Measurements from ENCODE around the gene DSC3. TPM values are rescaled to one million over a fixed set of nuclear protein-coding genes. Genes with fewer than 3 reads are reported as not detected.
"Not testable (repeated sequence)": the region's sequence is repeated elsewhere in the genome, so short reads cannot be mapped to it uniquely, and the experiment has no call there.

Gene DSC3
- total RNA-seq, 4 donors from 2014 or later: 497 to 826 (median 664) TPM

DNA sequence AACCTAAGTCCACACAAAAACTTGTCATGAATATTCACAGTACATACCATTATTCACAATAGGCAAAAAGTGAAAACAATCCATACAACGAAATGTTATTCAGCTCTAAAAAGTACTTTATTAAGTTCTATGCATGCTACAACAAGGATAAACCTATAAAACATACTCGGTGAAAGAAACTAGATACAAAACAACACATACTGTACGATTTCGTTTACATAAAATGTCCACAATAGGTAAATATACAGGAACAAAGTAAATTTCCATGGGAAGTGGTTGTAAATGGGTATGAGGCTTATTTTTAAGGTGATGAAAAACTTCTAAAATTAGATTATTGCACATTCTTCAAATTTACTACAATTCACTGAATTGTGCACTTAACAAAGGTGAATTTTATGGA lies 8.0 kb downstream of the DSC3 start:
- TF ChIP-seq POLR2AphosphoS5 (IDR thresholded peaks at IDR 0.05) (no peak), EP300 (IDR thresholded peaks at IDR 0.05) (no peak), POLR2A (IDR thresholded peaks at IDR 0.05) (no peak)
- TF ChIP-seq, protein P1, sequence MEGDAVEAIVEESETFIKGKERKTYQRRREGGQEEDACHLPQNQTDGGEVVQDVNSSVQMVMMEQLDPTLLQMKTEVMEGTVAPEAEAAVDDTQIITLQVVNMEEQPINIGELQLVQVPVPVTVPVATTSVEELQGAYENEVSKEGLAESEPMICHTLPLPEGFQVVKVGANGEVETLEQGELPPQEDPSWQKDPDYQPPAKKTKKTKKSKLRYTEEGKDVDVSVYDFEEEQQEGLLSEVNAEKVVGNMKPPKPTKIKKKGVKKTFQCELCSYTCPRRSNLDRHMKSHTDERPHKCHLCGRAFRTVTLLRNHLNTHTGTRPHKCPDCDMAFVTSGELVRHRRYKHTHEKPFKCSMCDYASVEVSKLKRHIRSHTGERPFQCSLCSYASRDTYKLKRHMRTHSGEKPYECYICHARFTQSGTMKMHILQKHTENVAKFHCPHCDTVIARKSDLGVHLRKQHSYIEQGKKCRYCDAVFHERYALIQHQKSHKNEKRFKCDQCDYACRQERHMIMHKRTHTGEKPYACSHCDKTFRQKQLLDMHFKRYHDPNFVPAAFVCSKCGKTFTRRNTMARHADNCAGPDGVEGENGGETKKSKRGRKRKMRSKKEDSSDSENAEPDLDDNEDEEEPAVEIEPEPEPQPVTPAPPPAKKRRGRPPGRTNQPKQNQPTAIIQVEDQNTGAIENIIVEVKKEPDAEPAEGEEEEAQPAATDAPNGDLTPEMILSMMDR (IDR thresholded peaks at IDR 0.05): no peak
- Histone ChIP-seq H3K4me1 (no peaks in the 10 kb centered on the region), H3K4me3 (no peak overlapping the region), H3K27me3 (no peaks in the 10 kb centered on the region), H3K9me3 (no peaks in the 10 kb centered on the region), H3K27ac (no peak overlapping the region), H3K36me3 (no peaks in the 10 kb centered on the region)
- WGBS: 61% methylated on average over 4 of the region's 4 CpGs
- DNase-seq (ENCODE audit: low spot score in 2 of 2): no peak

DNA sequence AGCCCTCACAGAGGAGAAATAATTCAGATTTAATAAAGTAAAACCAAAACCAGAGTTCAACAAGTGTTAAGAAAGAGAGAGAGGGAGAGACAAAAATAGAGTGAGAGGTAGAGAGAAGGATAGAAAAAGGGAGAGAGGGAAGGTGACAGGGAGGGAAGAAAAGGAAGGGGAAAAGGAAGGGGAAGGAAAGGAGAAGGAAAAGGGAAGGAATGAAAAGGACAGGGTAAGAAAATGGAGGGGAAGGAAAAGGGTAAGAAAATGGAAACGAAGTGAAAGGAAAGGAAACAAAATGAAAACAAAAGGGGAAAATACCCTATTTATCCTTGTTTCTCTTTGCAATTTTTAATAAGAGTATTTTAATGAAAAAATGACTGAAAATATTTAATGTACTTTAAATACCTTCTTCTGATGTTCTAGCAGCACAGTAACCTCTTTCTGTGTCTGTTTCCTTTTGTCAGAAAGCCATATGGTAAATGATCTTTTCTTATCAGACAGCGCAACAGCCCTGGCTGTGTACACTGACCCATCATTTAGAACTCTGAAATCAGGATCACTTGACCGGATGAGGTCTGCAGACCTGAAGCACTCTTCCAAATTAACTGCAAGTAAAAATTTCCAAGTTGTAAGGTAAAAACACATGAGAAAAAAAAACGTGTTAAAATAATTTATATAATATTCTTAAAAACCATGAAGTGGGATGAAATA lies 11.8 kb downstream of the DSC3 start:
- WGBS: 59% methylated on average over 4 of the region's 4 CpGs
- no peak for DNase-seq (ENCODE audit: low spot score in 2 of 2)
- no peaks in the 10 kb centered on the region for H3K4me1 ChIP-seq
- no peak overlapping the region for H3K27ac ChIP-seq
- no peaks in the 10 kb centered on the region for H3K9me3 ChIP-seq
- TF ChIP-seq, protein P1 (IDR thresholded peaks at IDR 0.05): no peak
- TF ChIP-seq POLR2AphosphoS5 (IDR thresholded peaks at IDR 0.05): no peak
- no peak for TF ChIP-seq POLR2A (IDR thresholded peaks at IDR 0.05)
- TF ChIP-seq EP300 (IDR thresholded peaks at IDR 0.05): no peak
- no peaks in the 10 kb centered on the region for H3K27me3 ChIP-seq
- peaks cover 8% of the 10 kb centered on the region for H3K36me3 ChIP-seq
- no peak overlapping the region for H3K4me3 ChIP-seq

DNA sequence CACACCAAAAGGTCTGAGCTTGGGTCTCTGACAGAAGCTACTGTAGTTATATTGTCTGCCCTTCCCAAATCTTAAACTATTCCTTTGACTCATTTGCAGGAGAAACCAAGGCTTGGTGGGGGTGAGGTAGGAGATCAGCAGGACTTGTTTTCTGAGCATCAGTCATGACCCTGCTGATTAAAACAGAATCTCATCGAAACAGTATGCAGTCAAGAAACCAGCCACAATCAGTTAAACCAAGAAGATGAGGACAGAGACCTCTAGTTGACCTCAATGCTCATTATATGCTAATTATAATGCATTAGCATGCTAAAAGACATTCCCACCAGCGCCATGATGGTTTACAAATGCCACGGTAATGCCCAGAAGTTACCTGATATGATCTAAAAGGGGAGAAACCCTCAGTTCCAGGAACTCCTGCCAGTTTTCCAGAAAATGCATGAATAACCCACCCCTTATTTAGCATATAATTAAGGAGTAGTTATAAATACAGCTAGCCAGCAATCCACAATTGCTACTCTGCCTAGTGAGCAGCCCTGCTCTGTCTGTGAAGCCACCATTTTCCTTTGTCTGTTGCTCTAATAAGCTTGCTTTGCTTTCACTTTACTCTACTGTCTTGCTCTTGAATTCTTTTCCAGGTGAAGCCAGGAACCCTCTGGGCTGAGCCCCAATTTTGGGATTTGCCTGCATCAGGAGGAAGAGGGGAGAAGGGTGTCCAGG lies 26.7 kb downstream of the DSC3 start:
- Histone ChIP-seq H3K27ac (no peak overlapping the region), H3K4me3 (no peak overlapping the region), H3K36me3 (peaks cover 19% of the 10 kb centered on the region), H3K27me3 (no peaks in the 10 kb centered on the region), H3K9me3 (no peaks in the 10 kb centered on the region), H3K4me1 (no peaks in the 10 kb centered on the region)
- no peak for TF ChIP-seq POLR2AphosphoS5 (IDR thresholded peaks at IDR 0.05)
- TF ChIP-seq POLR2A (IDR thresholded peaks at IDR 0.05): no peak
- WGBS: 83% methylated on average over 3 of the region's 3 CpGs
- DNase-seq (ENCODE audit: low spot score in 2 of 2): no peak

DNA sequence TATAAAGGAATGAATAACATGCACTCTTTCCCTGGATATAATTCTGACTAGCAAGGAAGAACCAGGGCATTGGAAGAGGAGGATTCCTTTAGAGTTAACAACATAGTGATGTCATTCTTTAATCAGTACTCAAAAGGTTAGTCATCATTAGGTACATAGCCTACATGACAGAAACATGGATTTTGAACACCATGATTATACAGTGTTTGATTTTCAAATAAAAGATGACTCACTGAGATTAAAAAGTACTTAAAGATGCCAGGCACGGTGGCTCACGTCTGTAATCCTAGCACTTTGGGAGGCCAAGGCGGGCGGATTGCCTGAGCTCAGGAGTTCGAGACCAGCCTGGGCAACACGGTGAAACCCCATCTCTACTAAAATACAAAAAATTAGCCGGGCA lies 31.1 kb downstream of the DSC3 start:
- not testable (repeated sequence) for H3K9me3 ChIP-seq; H3K27ac ChIP-seq; H3K27me3 ChIP-seq; H3K4me1 ChIP-seq; H3K36me3 ChIP-seq; DNase-seq (ENCODE audit: low spot score in 2 of 2); H3K4me3 ChIP-seq
- WGBS: 85% methylated on average over 7 of the region's 7 CpGs

DNA sequence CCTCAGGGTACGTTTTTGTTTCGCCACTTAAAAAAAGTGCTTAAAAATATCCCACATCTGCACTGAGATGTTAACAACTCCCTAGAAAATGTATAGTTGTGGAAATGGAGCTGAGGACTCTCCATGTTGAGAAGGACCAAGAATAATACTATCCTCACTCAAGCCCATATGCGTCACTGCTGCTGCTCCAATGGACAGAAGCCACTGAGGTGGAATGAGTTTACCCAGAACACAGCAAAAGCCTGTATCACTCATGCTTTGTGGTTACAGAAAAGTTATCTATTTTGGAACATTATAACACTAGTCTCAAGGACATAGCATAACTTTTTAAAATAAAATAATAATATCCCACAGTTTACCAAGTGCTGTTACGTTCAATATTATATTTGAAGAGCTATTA lies 31.9 kb downstream of the DSC3 start:
- no peak for DNase-seq (ENCODE audit: low spot score in 2 of 2)
- Histone ChIP-seq H3K4me3 (no peak overlapping the region), H3K27me3 (no peaks in the 10 kb centered on the region), H3K9me3 (no peaks in the 10 kb centered on the region), H3K36me3 (no peaks in the 10 kb centered on the region), H3K4me1 (no peaks in the 10 kb centered on the region), H3K27ac (no peak overlapping the region)
- WGBS: 90% methylated on average over 4 of the region's 4 CpGs
- TF ChIP-seq, protein P1 (IDR thresholded peaks at IDR 0.05): no peak
- TF ChIP-seq POLR2AphosphoS5 (IDR thresholded peaks at IDR 0.05) (no peak), POLR2A (IDR thresholded peaks at IDR 0.05) (no peak), EP300 (IDR thresholded peaks at IDR 0.05) (no peak)

DNA sequence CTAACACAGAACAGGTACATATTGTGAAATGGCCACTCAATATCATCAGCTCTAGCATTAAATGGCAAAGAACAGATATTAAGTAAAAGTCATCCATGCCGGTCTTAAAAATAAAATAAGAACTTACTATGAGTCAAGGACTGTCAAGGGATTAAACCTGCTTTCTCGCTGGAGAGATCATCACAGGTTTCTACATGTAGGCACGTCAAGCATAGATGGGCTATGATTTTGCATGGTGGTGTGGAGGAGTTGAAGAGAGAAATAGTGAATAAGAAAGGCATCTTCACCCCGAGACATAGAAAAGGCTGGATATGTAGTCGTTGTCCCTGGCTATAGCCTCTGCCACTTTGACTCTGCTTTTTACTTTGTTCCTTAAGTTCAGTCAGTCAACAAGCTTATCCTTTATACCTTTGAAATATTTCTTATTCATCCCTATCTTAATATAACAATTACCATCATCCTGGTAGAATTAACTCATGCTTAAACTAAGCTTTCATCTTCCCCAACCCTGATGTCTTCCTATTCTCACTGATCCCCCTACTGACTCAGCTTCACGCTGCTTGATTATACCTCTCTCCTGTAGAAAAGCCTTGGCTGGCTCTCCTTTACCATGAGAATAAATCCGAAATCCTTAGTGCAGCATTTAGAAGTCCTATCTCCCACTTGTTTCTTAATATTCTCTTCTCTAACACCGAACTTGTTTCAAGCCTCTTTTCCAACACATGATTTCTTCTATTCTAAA lies 42.5 kb downstream of the DSC3 start:
- Histone ChIP-seq H3K27me3 (no peaks in the 10 kb centered on the region), H3K36me3 (peaks cover 14% of the 10 kb centered on the region), H3K4me3 (no peak overlapping the region), H3K27ac (no peak overlapping the region), H3K9me3 (no peaks in the 10 kb centered on the region), H3K4me1 (no peaks in the 10 kb centered on the region)
- TF ChIP-seq EP300 (IDR thresholded peaks at IDR 0.05) (no peak), POLR2AphosphoS5 (IDR thresholded peaks at IDR 0.05) (no peak), POLR2A (IDR thresholded peaks at IDR 0.05) (no peak)
- TF ChIP-seq, protein P1 (IDR thresholded peaks at IDR 0.05): no peak
- DNase-seq (ENCODE audit: low spot score in 2 of 2): no peak
- WGBS: 78% methylated on average over 8 of the region's 8 CpGs

Data from suprapubic skin (tissue), 4 donors.